Measurements from ENCODE around the gene TTC33.

DNA sequence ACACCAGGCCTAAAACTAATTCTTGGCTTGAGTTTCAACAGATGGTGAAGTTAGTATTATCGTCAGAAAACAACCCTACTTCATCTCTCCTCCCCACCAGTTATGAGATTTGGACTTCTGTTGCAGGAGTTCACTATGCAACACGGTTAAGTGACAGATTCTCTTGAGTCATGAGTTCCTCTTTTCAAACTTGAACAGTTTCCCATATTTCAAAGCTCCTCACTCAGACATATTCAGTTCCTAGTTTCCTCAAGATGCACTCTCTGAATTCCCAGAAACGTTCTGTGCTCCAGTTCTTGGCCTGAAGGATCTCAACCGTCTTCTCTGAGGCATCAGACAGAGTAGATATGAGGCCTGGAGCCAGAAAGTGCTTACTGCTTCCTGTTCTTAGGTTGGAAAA, 83.3 kb downstream of the TTC33 start:
- no peak for TF ChIP-seq POLR2AphosphoS5 (IDR thresholded peaks at IDR 0.05)
- TF ChIP-seq POLR2A (IDR thresholded peaks at IDR 0.05): no peak
- TF ChIP-seq, protein P1, sequence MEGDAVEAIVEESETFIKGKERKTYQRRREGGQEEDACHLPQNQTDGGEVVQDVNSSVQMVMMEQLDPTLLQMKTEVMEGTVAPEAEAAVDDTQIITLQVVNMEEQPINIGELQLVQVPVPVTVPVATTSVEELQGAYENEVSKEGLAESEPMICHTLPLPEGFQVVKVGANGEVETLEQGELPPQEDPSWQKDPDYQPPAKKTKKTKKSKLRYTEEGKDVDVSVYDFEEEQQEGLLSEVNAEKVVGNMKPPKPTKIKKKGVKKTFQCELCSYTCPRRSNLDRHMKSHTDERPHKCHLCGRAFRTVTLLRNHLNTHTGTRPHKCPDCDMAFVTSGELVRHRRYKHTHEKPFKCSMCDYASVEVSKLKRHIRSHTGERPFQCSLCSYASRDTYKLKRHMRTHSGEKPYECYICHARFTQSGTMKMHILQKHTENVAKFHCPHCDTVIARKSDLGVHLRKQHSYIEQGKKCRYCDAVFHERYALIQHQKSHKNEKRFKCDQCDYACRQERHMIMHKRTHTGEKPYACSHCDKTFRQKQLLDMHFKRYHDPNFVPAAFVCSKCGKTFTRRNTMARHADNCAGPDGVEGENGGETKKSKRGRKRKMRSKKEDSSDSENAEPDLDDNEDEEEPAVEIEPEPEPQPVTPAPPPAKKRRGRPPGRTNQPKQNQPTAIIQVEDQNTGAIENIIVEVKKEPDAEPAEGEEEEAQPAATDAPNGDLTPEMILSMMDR (IDR thresholded peaks at IDR 0.05): no peak

Measured in suprapubic skin (tissue), 4 donors.